ENCODE measurements around the gene ABCA4. TPM values are rescaled to one million over a fixed set of nuclear protein-coding genes. Genes with fewer than 3 reads are reported as not detected.

Gene ABCA4
- total RNA-seq, 4 donors from 2014 or later = 0.49 to 2.0 (median 1.0) TPM; not detected in 1

DNA sequence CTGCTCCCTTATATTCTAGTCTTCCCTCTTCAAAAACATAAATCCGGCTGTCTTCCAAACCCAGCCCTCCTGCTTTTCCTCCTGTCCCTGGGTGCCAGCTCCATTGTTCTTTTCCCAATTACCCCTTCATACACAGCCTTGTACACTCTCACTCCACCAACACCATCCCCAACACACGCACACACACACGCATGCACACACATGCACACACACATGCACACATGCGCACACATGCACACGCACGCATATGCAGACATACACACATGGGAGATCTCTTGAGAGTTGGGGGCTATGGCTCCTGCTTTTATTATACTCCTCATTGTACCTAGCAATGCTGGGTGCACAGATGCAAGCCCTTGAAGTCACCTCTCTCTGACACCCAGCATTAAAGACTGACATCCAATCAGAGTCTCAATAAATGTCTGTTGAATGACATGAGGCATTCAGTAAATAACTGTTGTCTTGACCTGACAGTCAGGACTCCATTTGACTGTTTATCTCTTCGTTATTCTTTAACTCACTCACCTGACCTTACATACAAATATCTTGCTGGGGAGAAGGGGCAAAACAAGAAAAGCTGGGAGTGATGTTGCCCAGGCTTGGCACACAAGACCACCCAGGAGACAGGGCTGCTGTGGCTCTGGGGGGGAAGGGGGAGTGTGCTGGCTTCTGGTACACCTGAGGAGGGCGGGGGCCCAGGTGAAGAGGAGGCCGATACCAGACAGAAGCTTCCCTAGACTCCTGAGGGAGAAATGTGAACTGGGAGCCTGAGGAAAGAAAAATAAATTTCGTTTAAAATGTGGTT, 16.0 kb downstream of the ABCA4 start:
- no peak for TF ChIP-seq POLR2A (IDR thresholded peaks at IDR 0.05)
- TF ChIP-seq, protein P1, sequence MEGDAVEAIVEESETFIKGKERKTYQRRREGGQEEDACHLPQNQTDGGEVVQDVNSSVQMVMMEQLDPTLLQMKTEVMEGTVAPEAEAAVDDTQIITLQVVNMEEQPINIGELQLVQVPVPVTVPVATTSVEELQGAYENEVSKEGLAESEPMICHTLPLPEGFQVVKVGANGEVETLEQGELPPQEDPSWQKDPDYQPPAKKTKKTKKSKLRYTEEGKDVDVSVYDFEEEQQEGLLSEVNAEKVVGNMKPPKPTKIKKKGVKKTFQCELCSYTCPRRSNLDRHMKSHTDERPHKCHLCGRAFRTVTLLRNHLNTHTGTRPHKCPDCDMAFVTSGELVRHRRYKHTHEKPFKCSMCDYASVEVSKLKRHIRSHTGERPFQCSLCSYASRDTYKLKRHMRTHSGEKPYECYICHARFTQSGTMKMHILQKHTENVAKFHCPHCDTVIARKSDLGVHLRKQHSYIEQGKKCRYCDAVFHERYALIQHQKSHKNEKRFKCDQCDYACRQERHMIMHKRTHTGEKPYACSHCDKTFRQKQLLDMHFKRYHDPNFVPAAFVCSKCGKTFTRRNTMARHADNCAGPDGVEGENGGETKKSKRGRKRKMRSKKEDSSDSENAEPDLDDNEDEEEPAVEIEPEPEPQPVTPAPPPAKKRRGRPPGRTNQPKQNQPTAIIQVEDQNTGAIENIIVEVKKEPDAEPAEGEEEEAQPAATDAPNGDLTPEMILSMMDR (IDR thresholded peaks at IDR 0.05) = no peak
- Histone ChIP-seq H3K4me3 (no peak overlapping the region), H3K36me3 (no peaks in the 10 kb centered on the region), H3K27me3 (no peaks in the 10 kb centered on the region), H3K27ac (no peak overlapping the region), H3K9me3 (no peaks in the 10 kb centered on the region), H3K4me1 (peaks cover 0 to 11% of the 10 kb centered on the region in 2 donors)
- intact Hi-C loops (cut with DNase I; ENCODE audit: low total_unique reads) = no loop called here
- DNase-seq = no peak

DNA sequence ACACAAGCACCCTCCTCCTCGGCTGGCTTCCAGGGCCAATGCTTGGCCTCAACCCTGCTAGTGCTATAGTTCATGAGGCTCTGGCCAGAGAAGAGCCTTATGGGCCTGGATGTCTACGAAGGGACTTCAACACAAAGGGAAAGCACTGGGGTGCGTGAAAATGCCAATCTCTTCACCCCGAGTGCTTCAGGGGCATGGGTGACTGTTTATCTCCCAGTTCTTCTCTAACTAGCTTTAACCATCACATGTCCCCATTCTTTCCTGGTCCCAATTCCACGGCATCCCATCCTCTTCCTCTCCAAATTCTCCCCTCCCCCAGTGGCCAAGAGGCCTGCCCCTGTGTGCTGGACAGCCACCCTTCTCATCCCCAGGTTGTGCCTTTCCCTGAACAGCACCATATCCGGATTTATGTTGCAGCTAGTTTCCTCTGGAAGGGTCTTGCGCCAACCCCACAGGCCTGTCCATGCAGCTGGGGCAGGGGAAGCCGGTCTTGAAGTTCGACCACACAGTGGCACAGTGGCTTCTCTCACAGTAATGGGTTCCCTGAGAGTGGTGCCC, 16.7 kb downstream of the ABCA4 start:
- peak in 1 of 2 donors; percentile 9 for DNase-seq
- no peaks in the 10 kb centered on the region for H3K9me3 ChIP-seq
- intact Hi-C loops (cut with DNase I; ENCODE audit: low total_unique reads) = no loop called here
- H3K4me3 ChIP-seq = no peak overlapping the region
- peaks cover 0 to 11% of the 10 kb centered on the region in 2 donors for H3K4me1 ChIP-seq
- no peaks in the 10 kb centered on the region for H3K27me3 ChIP-seq
- TF ChIP-seq, protein P1 (IDR thresholded peaks at IDR 0.05) = no peak
- TF ChIP-seq POLR2A (IDR thresholded peaks at IDR 0.05) = no peak
- H3K27ac ChIP-seq = no peak overlapping the region
- H3K36me3 ChIP-seq = no peaks in the 10 kb centered on the region

DNA sequence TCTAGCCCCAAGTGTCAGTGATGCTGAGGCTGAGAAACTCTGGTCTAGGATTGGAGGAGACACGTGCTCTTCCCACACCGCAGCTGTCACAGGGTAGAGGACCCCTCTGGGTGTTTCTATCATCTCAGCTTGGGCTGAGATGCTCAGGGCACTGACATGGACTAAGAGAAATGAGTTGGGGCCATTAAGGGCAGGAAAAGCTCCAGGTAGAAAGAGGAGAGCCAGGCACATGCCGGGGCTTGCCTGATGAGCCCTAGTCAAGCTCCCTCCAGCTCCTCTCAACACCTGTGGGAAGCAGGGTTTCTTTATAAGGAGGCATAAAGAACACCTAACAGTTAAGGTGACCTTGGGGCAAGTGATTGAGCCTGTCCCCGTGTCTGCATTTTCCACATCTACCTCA, 17.3 kb downstream of the ABCA4 start:
- peak in 1 of 2 donors; percentile 5 for DNase-seq
- Histone ChIP-seq H3K4me3 (no peak overlapping the region), H3K9me3 (no peaks in the 10 kb centered on the region), H3K27ac (no peak overlapping the region), H3K4me1 (peaks cover 0 to 11% of the 10 kb centered on the region in 2 donors), H3K36me3 (no peaks in the 10 kb centered on the region), H3K27me3 (no peaks in the 10 kb centered on the region)
- TF ChIP-seq, protein P1 (IDR thresholded peaks at IDR 0.05) = no peak
- TF ChIP-seq POLR2A (IDR thresholded peaks at IDR 0.05) = no peak
- intact Hi-C loops (cut with DNase I; ENCODE audit: low total_unique reads) = no loop called here

DNA sequence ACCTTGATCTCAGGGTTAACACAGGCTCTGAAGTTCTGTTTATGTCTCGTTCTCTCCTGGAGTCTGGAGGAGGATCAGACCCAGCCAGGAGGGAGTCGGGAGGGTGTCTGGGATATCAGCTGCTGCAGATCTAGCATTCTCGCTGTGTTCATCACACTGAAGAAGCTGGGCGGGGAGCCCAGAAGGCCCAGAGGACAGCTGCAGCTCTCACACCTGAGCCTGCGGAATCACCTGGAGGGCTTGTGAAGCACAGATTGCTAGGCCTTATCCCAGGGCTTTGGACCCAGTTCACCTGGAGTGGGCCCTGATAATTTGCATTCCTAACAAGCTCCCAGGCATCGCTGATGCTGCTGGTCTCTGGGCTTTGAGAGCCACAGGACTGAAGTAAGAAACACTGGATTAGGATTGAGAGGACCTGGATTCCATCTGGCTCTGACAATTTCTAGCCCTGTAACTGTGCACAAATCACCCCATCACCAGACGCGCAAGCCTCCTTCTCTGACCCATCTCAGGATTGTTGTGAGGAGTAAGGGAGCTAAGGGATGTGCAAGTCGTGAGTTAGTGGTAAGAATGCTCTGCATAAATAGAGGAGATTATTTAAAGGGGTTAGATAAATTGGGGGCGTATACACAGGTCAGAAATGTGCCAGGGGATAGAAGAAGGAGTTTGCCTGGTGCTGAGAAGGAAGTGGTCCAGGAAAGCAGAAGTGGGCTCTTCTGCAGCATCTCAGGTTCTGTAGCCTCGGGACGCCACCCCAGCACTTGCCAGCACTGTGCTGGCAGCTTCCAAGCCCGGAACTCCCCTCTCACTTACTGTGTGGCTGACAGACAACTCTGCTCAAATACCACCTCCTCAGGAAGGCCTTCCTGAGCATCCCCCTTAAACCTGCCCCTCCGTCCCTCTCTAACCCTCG, 19.1 kb downstream of the ABCA4 start:
- H3K4me3 ChIP-seq = no peak overlapping the region
- intact Hi-C loops (cut with DNase I; ENCODE audit: low total_unique reads) = no loop called here
- peak; percentile 63 to 78 for DNase-seq
- H3K36me3 ChIP-seq = no peaks in the 10 kb centered on the region
- TF ChIP-seq, protein P1 (IDR thresholded peaks at IDR 0.05) = no peak
- no peak for TF ChIP-seq POLR2A (IDR thresholded peaks at IDR 0.05)
- peak overlapping the region; percentile 76 to 78 for H3K27ac ChIP-seq
- no peaks in the 10 kb centered on the region for H3K27me3 ChIP-seq
- peaks cover 0 to 11% of the 10 kb centered on the region in 2 donors for H3K4me1 ChIP-seq
- no peaks in the 10 kb centered on the region for H3K9me3 ChIP-seq
